Endothelial cell of umbilical vein (primary cell): ENCODE data around the gene IQCE. TPM values are rescaled to one million over a fixed set of nuclear protein-coding genes. Genes with fewer than 3 reads are reported as not detected.
"Not testable (repeated sequence)": the region's sequence is repeated elsewhere in the genome, so short reads cannot be mapped to it uniquely, and the experiment has no call there.

Experiments
- BruUV-seq: library from RNA; stranded (reverse); fragments of 400-500 nt; replicated peaks from 2 replicates; lab custom pipeline; 2021; lab: Mats Ljungman, UMichigan
- CTCF ChIA-PET: fragments of 300-600, 350-600 bp; sonication (Branson Sonifier 250); formaldehyde crosslinking; loops from one replicate; lab custom pipeline; 2021; ENCODE audit warnings: antibody characterized with exemption, inconsistent platforms; lab: Charles Lee
- POLR2A ChIA-PET: fragments of 300-600, 350-600 bp; sonication (Branson Sonifier 250); formaldehyde crosslinking; loops from one replicate; lab custom pipeline; 2021; ENCODE audit warnings: antibody characterized with exemption, inconsistent platforms; lab: Charles Lee
- DNase-seq: peaks from one replicate; pipeline ENCODE4 v3.0.0-alpha.2; 2011; ENCODE audit warnings: low read depth, low spot score
- FAIRE-seq: peaks from 2 replicates; lab custom pipeline; 2011; peaks lifted over from hg19 to GRCh38; lab: Jason Lieb, UNC
- H2AFZ ChIP-seq: 2 replicates; pipeline ENCODE4 v1.6.0; 2012; ENCODE audit warnings: low read depth, low read length, control low read depth, inconsistent platforms
- H3K27ac ChIP-seq: 2 replicates; pipeline ENCODE4 v1.5.1; 2011; ENCODE audit warnings: low read depth, mild to moderate bottlenecking, control low read depth, low read length, moderate library complexity; ENCODE audit not compliant: insufficient read depth
- H3K27me3 ChIP-seq, 2 experiments: 2 replicates each; pipeline versions ENCODE4 v1.6.0 to v1.6.1; 2011; ENCODE audit warnings: low read length in 2 of 2, mixed read lengths in 1 of 2; ENCODE audit not compliant: control insufficient read depth in 2 of 2, insufficient read depth in 2 of 2
- H3K36me3 ChIP-seq, 2 experiments: 2 replicates in 1 of 2; 3 replicates in 1 of 2; pipeline ENCODE4 v1.5.1; 2011; ENCODE audit warnings: low read length in 2 of 2, mild to moderate bottlenecking in 1 of 2, moderate library complexity in 1 of 2; ENCODE audit not compliant: control insufficient read depth in 2 of 2, insufficient read depth in 2 of 2; ENCODE audit errors: extremely low read depth in 1 of 2
- H3K4me1 ChIP-seq: 3 replicates; pipeline ENCODE4 v1.5.1; 2011; ENCODE audit warnings: mild to moderate bottlenecking, low read length; ENCODE audit not compliant: control insufficient read depth, insufficient read depth; ENCODE audit errors: extremely low read depth
- H3K4me2 ChIP-seq: 2 replicates; pipeline ENCODE4 v1.6.1; 2011; ENCODE audit warnings: low read length, control low read depth, mixed read lengths; ENCODE audit not compliant: insufficient read depth
- H3K4me3 ChIP-seq, 3 experiments: fragments of 200-600 bp in 1 of 3; sonication (generic), shearing (Covaris generic) in 1 of 3; replicated peaks in 1 of 3; 2 replicates each; pipeline ENCODE4 v1.5.1; 2011 to 2016; ENCODE audit warnings: control low read depth in 3 of 3, low read length in 3 of 3, mild to moderate bottlenecking in 2 of 3, inconsistent platforms in 1 of 3, low read depth in 1 of 3, moderate library complexity in 1 of 3; ENCODE audit not compliant: insufficient read depth in 1 of 3
- H3K79me2 ChIP-seq: 2 replicates; pipeline ENCODE4 v1.6.0; 2012; ENCODE audit warnings: low read length, inconsistent platforms; ENCODE audit not compliant: control insufficient read depth, insufficient read depth
- H3K9ac ChIP-seq: replicated peaks from 2 replicates; pipeline ENCODE3; 2011; ENCODE audit warnings: low read length, control low read depth; ENCODE audit not compliant: insufficient read depth; ENCODE audit errors: extremely low read depth
- H3K9me1 ChIP-seq: replicated peaks from 3 replicates; pipeline ENCODE4 v1.6.0; 2011; ENCODE audit warnings: mild to moderate bottlenecking, low read length; ENCODE audit not compliant: control insufficient read depth, insufficient read depth; ENCODE audit errors: extremely low read depth
- H3K9me3 ChIP-seq: replicated peaks from 2 replicates; pipeline ENCODE4 v1.5.1; 2012; ENCODE audit warnings: low read length, inconsistent platforms; ENCODE audit not compliant: control insufficient read depth, insufficient read depth
- H4K20me1 ChIP-seq: replicated peaks from 2 replicates; pipeline ENCODE3; 2011; ENCODE audit warnings: mild to moderate bottlenecking, low read length; ENCODE audit not compliant: control insufficient read depth, insufficient read depth; ENCODE audit errors: extremely low read depth
- CTCF ChIP-seq, 2 donors: IDR thresholded peaks; 1 replicate in 1 of 2; 2 replicates in 1 of 2; pipeline ENCODE4 v1.5.1; 2011; ENCODE audit warnings: low read length in 2 of 2, mild to moderate bottlenecking in 2 of 2, moderate library complexity in 2 of 2, control low read depth in 1 of 2, inconsistent platforms in 1 of 2, low read depth in 1 of 2; ENCODE audit not compliant: insufficient read depth in 1 of 2; ENCODE audit errors: extremely low read depth in 1 of 2
- EZH2 ChIP-seq: IDR thresholded peaks from 2 replicates; pipeline ENCODE4 v1.6.1; 2012; ENCODE audit warnings: borderline replicate concordance, low read depth, mild to moderate bottlenecking, moderate library complexity, low read length, inconsistent platforms; ENCODE audit not compliant: severe bottlenecking
- FOS ChIP-seq: IDR thresholded peaks from 2 replicates; pipeline ENCODE4 v1.6.1; 2011; ENCODE audit warnings: mild to moderate bottlenecking, low read length, moderate library complexity, borderline replicate concordance; ENCODE audit not compliant: insufficient read depth
- GATA2 ChIP-seq: IDR thresholded peaks from 2 replicates; pipeline ENCODE4 v1.7.0; 2011; ENCODE audit warnings: low read depth, mild to moderate bottlenecking, moderate library complexity, mixed read lengths, low read length; ENCODE audit not compliant: insufficient read length, insufficient read depth
- JUN ChIP-seq: IDR thresholded peaks from 2 replicates; pipeline ENCODE4 v1.6.1; 2011; ENCODE audit warnings: borderline replicate concordance, low read depth; ENCODE audit not compliant: insufficient read length, insufficient read depth
- MYC ChIP-seq: IDR thresholded peaks from one replicate; pipeline ENCODE4 v1.6.1; 2011; ENCODE audit warnings: mild to moderate bottlenecking, low read depth, low read length
- POLR2A ChIP-seq: IDR thresholded peaks from 2 replicates; pipeline ENCODE4 v1.6.1; 2012; ENCODE audit warnings: low read depth, mild to moderate bottlenecking, control low read depth, low read length
- POLR2AphosphoS5 ChIP-seq: IDR thresholded peaks from 2 replicates; pipeline ENCODE4 v1.6.1; 2012; ENCODE audit warnings: low read depth, mild to moderate bottlenecking, control low read depth, low read length, moderate library complexity; ENCODE audit not compliant: insufficient read depth
- dilution Hi-C: fragments of 300-500 bp; cut with MboI; formaldehyde crosslinking; loops from one replicate; pipeline ENCODE4 v1.15.0; 2019; ENCODE audit warnings: low sequenced_read_pairs; ENCODE audit not compliant: extremely low pct_ligation_motif_present
- intact Hi-C: fragments of 100-400 bp; cut with micrococcal nuclease; formaldehyde crosslinking; loops from one replicate; pipeline ENCODE4 v1.10.0; 2022
- polyA plus RNA-seq, 4 experiments: library from polyadenylated mRNA; depleted of rRNA in 3 of 4; stranded (reverse) in 3 of 4; unstranded in 1 of 4; fragments of >200 nt; gene quantifications; 2 replicates each; pipeline versions ENCODE4 v1.2.1 to v1.2.3, GENCODE V29; 2011 to 2012; ENCODE audit warnings: missing spikeins in 1 of 4
- total RNA-seq: library from RNA; stranded (reverse); gene quantifications from 2 replicates; pipeline ENCODE4 v1.2.3, GENCODE V29; 2021
- TF ChIP-seq, protein P1 (sequence below): IDR thresholded peaks from 2 replicates; pipeline ENCODE4 v1.6.1; 2011; ENCODE audit not compliant: insufficient read depth, insufficient read length

The IQCE gene
- total and polyA plus RNA-seq, 2 donors (not counting 3 experiments of a cell fraction or from before 2014, with no cell fraction given): 4.9 to 14.5 TPM

DNA sequence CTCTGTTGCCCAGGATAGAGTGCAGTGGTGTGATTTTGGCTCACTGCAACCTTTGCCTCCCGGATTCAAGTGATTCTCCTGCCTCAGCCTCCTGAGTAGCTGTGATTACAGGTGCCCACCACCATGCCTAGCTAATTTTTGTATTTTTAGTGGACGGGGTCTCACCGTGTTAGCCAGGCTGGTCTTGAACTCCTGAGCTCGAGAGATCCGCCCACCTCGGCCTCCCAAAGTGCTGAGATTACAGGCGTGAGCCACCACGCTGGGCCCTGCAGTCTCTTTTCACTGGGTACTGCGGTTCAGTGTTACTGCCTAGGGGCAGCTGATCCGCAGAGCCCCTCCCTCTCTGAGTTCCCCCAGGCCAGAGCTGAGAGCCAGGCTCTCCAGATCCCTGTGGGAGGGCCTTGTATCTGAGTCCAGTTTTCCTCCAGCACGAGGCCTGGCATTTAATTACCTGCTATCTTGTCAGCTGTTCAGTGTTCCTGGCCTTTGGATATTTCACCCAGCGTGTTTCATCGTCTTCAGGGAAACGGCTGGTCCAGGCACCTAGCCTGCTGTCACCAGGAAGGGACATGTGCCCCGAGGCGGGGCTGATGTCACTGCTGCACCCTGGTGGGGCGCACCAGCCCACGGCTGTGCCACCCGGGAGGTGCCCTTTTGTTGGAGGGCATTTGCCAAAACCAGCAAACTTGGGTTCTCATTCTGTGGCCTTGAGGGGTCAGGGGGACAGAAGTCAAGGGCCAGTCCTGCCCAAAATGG, 22.7 kb upstream of the IQCE start:
- DNase-seq, FAIRE-seq, H3K36me3 ChIP-seq, H4K20me1 ChIP-seq, H3K9ac ChIP-seq, H3K27ac ChIP-seq, H3K79me2 ChIP-seq, CTCF ChIA-PET, dilution Hi-C loops, H3K27me3 ChIP-seq, intact Hi-C loops, H3K4me3 ChIP-seq, POLR2A ChIA-PET, H3K9me3 ChIP-seq, H3K4me1 ChIP-seq, H3K9me1 ChIP-seq, H2AFZ ChIP-seq, H3K4me2 ChIP-seq, BruUV-seq: not testable (repeated sequence)

- TSS peak; percentile 85 for BruUV-seq
- no peaks in the 10 kb centered on the region for H4K20me1 ChIP-seq
- H3K4me3 ChIP-seq: no peak overlapping the region
- no peak overlapping the region for H2AFZ ChIP-seq
- DNase-seq: no peak
- intact Hi-C loops: no loop called here
- H3K27me3 ChIP-seq: no peaks in the 10 kb centered on the region
- H3K9me3 ChIP-seq: no peaks in the 10 kb centered on the region
- FAIRE-seq: no peak
- dilution Hi-C loops: no loop called here
- no peaks in the 10 kb centered on the region for H3K4me1 ChIP-seq
- H3K36me3 ChIP-seq: peaks cover 0 to 22% of the 10 kb centered on the region in 2 experiments
- H3K79me2 ChIP-seq: no peaks in the 10 kb centered on the region
- TF ChIP-seq EZH2 (no peak), GATA2 (no peak), JUN (no peak), CTCF (IDR thresholded peaks at IDR 0.05; ENCODE audit: extremely low read depth in 1 of 2, insufficient read depth in 1 of 2, low read depth in 1 of 2, low read length in 2 of 2) (no peak), POLR2AphosphoS5 (no peak), FOS (no peak), POLR2A (no peak), MYC (no peak)
- TF ChIP-seq, protein P1, sequence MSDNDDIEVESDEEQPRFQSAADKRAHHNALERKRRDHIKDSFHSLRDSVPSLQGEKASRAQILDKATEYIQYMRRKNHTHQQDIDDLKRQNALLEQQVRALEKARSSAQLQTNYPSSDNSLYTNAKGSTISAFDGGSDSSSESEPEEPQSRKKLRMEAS: no peak
- no peak overlapping the region for H3K4me2 ChIP-seq
- H3K27ac ChIP-seq: no peak overlapping the region
- POLR2A ChIA-PET: no interaction called here
- CTCF ChIA-PET: no interaction called here
- no peak overlapping the region for H3K9ac ChIP-seq
- H3K9me1 ChIP-seq: no peaks in the 10 kb centered on the region
Observed at GRCh38 chr7:2537981-2538851, 20.6 kb upstream of the IQCE start.
